ENCODE results near the gene FIGN.

DNA sequence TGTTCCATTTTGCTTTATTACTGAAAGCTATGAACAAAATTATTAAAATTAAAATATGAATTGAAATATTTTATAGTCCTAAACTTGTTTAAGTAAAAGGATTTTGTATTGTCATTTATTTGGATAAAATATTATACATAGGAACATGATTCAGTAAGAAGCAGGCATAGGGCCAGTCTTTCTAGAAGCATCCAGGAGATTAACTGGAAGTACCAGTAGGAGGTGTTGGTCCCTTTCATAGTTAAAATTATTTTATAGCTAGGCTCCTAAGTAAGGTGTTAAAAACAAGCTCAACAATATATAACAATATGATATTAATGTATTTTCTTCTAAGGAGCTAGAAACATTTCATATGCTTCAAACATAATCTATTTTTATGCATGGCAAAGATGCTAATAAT, 43.7 kb downstream of the FIGN start:
- TF ChIP-seq, protein P1, sequence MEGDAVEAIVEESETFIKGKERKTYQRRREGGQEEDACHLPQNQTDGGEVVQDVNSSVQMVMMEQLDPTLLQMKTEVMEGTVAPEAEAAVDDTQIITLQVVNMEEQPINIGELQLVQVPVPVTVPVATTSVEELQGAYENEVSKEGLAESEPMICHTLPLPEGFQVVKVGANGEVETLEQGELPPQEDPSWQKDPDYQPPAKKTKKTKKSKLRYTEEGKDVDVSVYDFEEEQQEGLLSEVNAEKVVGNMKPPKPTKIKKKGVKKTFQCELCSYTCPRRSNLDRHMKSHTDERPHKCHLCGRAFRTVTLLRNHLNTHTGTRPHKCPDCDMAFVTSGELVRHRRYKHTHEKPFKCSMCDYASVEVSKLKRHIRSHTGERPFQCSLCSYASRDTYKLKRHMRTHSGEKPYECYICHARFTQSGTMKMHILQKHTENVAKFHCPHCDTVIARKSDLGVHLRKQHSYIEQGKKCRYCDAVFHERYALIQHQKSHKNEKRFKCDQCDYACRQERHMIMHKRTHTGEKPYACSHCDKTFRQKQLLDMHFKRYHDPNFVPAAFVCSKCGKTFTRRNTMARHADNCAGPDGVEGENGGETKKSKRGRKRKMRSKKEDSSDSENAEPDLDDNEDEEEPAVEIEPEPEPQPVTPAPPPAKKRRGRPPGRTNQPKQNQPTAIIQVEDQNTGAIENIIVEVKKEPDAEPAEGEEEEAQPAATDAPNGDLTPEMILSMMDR (IDR thresholded peaks at IDR 0.05; ENCODE audit: low read length) = no peak
- TF ChIP-seq EZH2 (IDR thresholded peaks at IDR 0.05; ENCODE audit: borderline replicate concordance, low read length) = no peak
